K562 (cell line): ENCODE measurements around the gene GPNMB. TPM values are rescaled to one million over a fixed set of nuclear protein-coding genes. Genes with fewer than 3 reads are reported as not detected.

ENCODE experiments used
- BCL6 ChIP-seq: fragments of 250-450 bp; sonication (Bioruptor Pico); IDR thresholded peaks from 2 replicates; pipeline ENCODE4 v1.4.0; 2020
- BDP1 ChIP-seq: IDR thresholded peaks from 3 replicates; pipeline ENCODE4 v1.6.1; 2011; ENCODE audit not compliant: insufficient read length, insufficient read depth
- CHD1 ChIP-seq: fragments of 200-600 bp; sonication (generic); IDR thresholded peaks from one replicate; pipeline ENCODE4 v1.6.1; 2012; ENCODE audit warnings: mild to moderate bottlenecking, moderate library complexity, low read length, inconsistent platforms
- ESRRA ChIP-seq: fragments of 450-650 bp; IDR thresholded peaks from 2 replicates; pipeline ENCODE4 v1.6.1; 2014; ENCODE audit warnings: low read depth, mild to moderate bottlenecking, moderate library complexity, borderline replicate concordance
- FIP1L1 ChIP-seq: fragments of 200-400 bp; formaldehyde crosslinking; IDR thresholded peaks from 2 replicates; pipeline ENCODE4 v1.6.1; 2018; ENCODE audit warnings: mild to moderate bottlenecking, low read depth, low read length; ENCODE audit not compliant: poor library complexity, severe bottlenecking
- GABPA ChIP-seq: fragments of 200-800 bp; sonication (Bioruptor generic); conservative IDR thresholded peaks from 2 replicates; pipeline ENCODE4 v1.6.1; 2016; ENCODE audit warnings: low read depth, missing genetic modification characterization, missing compliant biosample characterization
- HDAC6 ChIP-seq: IDR thresholded peaks from 2 replicates; pipeline ENCODE4 v1.6.1; 2012; ENCODE audit warnings: low read depth, mild to moderate bottlenecking, control low read depth, inconsistent platforms, low read length, moderate library complexity
- KHSRP ChIP-seq: fragments of 450-650 bp; IDR thresholded peaks from 2 replicates; pipeline ENCODE4 v1.6.1; 2017
- MTA1 ChIP-seq: fragments of 450-650 bp; IDR thresholded peaks from 2 replicates; pipeline ENCODE4 v1.6.1; 2017; ENCODE audit warnings: borderline replicate concordance
- NR2F6 ChIP-seq: fragments of 450-650 bp; formaldehyde crosslinking; IDR thresholded peaks from 2 replicates; pipeline ENCODE4 v1.4.0; 2020; ENCODE audit warnings: mild to moderate bottlenecking
- PTRF ChIP-seq: fragments of 450-650 bp; IDR thresholded peaks from 2 replicates; pipeline ENCODE4 v1.6.1; 2016; ENCODE audit warnings: mild to moderate bottlenecking, missing genetic modification characterization, missing compliant biosample characterization
- PURB ChIP-seq: sonication (generic); formaldehyde crosslinking; IDR thresholded peaks from 2 replicates; pipeline ENCODE4 v1.9.0; 2021; ENCODE audit warnings: low read depth, mild to moderate bottlenecking, missing genetic modification reagents
- RHOXF2B ChIP-seq: fragments of 250-450 bp; sonication (Bioruptor Pico); conservative IDR thresholded peaks from 2 replicates; pipeline ENCODE4 v1.5.1; 2021
- SP2 ChIP-seq: IDR thresholded peaks from 2 replicates; pipeline ENCODE4 v1.6.1; 2011; ENCODE audit warnings: mild to moderate bottlenecking, low read depth, low read length, moderate library complexity; ENCODE audit not compliant: poor library complexity, severe bottlenecking; ENCODE audit errors: extremely low read depth
- SRSF9 ChIP-seq: fragments of 200-400 bp; formaldehyde crosslinking; IDR thresholded peaks from 2 replicates; pipeline ENCODE4 v1.6.1; 2017; ENCODE audit warnings: low read depth, low read length, borderline replicate concordance
- STAT5B ChIP-seq: fragments of 250-450 bp; sonication (Bioruptor Pico); IDR thresholded peaks from 2 replicates; pipeline ENCODE4 v1.8.0; 2021; ENCODE audit warnings: mild to moderate bottlenecking, inconsistent platforms
- TAL1 ChIP-seq: fragments of 450-650 bp; IDR thresholded peaks from 2 replicates; pipeline ENCODE4 v1.6.1; 2016; ENCODE audit warnings: mild to moderate bottlenecking
- ZC3H8 ChIP-seq: fragments of 450-650 bp; IDR thresholded peaks from 2 replicates; pipeline ENCODE4 v1.6.1; 2017
- ZNF12 ChIP-seq: sonication (generic); formaldehyde crosslinking; IDR thresholded peaks from 2 replicates; pipeline ENCODE4 v1.4.0; 2020; ENCODE audit warnings: mild to moderate bottlenecking, missing genetic modification reagents
- polyA plus RNA-seq, 8 experiments: library from polyadenylated mRNA; depleted of rRNA in 4 of 8; stranded (reverse) in 5 of 8; unstranded in 3 of 8; fragments of >200 nt; fragmentation: Nextera tagmentation in 2 of 8; fragmentation: Illumina TruSeq in 1 of 8; extraction: Ambion mirVana in 2 of 8; extraction: Trizol in 1 of 8; gene quantifications; 2 replicates each; pipeline versions ENCODE4 v1.2.1 to v1.2.3, GENCODE V29; 2011 to 2014; ENCODE audit warnings: inconsistent platforms in 1 of 8, missing spikeins in 1 of 8
- total RNA-seq, 7 experiments: library from RNA; depleted of rRNA in 6 of 7; stranded (reverse); fragments of >200 nt in 6 of 7; fragmentation: Illumina TruSeq in 2 of 7; extraction: Trizol in 2 of 7; gene quantifications; 2 replicates each; pipeline versions ENCODE4 v1.2.1 to v1.2.3, GENCODE V29; 2011 to 2021; ENCODE audit warnings: low replicate concordance in 1 of 7
- TF ChIP-seq, protein P1 (sequence below): fragments of 450-650 bp; IDR thresholded peaks from 2 replicates; pipeline ENCODE4 v1.6.1; 2016; ENCODE audit warnings: missing biosample characterization, missing genetic modification characterization
- TF ChIP-seq, protein P2 (sequence below): IDR thresholded peaks from 2 replicates; pipeline ENCODE4 v1.6.1; 2016; ENCODE audit warnings: missing genetic modification characterization, missing compliant biosample characterization
- TF ChIP-seq, protein P3 (sequence below): sonication (generic); formaldehyde crosslinking; IDR thresholded peaks from 2 replicates; pipeline ENCODE4 v1.9.0; 2022; ENCODE audit warnings: mild to moderate bottlenecking, missing genetic modification reagents
- TF ChIP-seq, protein P4 (sequence below): fragments of 150-350 bp; conservative IDR thresholded peaks from 2 replicates; pipeline ENCODE4 v1.6.1; 2014; ENCODE audit warnings: low read length

GPNMB gene
- total and polyA plus RNA-seq, 9 of the 15 experiments (the other 6 are each of a cell fraction or from before 2014, with no cell fraction given) = 0.15 to 0.72 (median 0.33) TPM

DNA sequence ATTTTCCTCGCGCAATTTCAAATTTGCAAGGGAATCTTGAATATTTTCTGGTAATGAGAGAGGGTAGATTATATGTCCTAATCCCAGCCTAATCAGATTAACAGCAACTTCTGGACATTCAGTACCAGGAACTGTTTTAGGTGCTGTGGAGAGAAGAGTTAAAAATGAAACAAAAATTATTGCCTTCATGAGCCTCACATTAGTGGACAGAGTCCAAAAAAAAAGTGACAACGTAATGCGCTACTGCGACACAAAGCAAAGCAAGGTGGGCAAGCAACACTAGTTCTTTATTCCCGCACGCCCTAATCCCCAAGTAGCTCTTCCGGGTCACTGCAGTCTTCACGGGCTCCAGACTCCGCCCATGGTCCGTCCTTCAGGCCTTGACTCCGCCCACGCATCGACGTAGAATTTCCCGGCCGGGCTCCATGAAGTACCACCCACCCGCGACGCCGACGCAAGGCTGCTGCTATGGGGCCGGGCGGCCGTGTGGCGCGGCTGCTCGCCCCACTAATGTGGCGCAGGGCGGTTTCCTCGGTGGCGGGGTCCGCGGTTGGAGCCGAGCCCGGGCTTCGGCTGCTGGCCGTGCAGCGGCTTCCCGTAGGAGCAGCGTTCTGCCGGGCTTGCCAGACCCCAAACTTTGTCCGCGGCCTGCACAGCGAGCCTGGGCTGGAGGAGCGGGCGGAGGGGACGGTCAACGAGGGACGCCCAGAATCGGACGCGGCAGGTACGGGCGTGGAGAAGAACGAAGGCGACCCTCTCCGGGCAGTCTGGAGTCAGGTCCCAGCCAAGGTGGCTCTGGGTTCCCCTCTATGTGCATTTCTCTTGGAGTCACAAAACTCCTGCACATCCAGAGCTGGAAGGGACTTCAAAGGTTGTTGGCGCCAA lies 52.6 kb downstream of the GPNMB start, which contains the start of gene MALSU1 (continued):
- TF ChIP-seq HDAC6 (no peak), STAT5B (no peak), CHD1 (peak; percentile 69), SRSF9 (no peak), PTRF (tag) (peak; percentile 59; the same call in 1 of the 2 replicates), ESRRA (peak; percentile 66), GABPA (tag) (peak; percentile 96), BDP1 (no peak), BCL6 (0 out of 2 replicates have a peak, but pooled peaks have one; percentile 5), TAL1 (no peak), PURB (CRISPR knock-in tag) (no peak), SP2 (no peak), ZC3H8 (no peak), MTA1 (peak; percentile 97), FIP1L1 (peak; percentile 59), KHSRP (no peak), ZNF12 (CRISPR knock-in tag) (no peak), RHOXF2B (CRISPR knock-in tag) (no peak), NR2F6 (no peak)
- TF ChIP-seq, protein P1, sequence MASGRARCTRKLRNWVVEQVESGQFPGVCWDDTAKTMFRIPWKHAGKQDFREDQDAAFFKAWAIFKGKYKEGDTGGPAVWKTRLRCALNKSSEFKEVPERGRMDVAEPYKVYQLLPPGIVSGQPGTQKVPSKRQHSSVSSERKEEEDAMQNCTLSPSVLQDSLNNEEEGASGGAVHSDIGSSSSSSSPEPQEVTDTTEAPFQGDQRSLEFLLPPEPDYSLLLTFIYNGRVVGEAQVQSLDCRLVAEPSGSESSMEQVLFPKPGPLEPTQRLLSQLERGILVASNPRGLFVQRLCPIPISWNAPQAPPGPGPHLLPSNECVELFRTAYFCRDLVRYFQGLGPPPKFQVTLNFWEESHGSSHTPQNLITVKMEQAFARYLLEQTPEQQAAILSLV (tag) = 0 out of 2 replicates have a peak, but pooled peaks have one; percentile 23
- TF ChIP-seq, protein P2, sequence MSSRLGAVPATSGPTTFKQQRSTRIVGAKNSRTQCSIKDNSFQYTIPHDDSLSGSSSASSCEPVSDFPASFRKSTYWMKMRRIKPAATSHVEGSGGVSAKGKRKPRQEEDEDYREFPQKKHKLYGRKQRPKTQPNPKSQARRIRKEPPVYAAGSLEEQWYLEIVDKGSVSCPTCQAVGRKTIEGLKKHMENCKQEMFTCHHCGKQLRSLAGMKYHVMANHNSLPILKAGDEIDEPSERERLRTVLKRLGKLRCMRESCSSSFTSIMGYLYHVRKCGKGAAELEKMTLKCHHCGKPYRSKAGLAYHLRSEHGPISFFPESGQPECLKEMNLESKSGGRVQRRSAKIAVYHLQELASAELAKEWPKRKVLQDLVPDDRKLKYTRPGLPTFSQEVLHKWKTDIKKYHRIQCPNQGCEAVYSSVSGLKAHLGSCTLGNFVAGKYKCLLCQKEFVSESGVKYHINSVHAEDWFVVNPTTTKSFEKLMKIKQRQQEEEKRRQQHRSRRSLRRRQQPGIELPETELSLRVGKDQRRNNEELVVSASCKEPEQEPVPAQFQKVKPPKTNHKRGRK (tag) = no peak
- TF ChIP-seq, protein P3, sequence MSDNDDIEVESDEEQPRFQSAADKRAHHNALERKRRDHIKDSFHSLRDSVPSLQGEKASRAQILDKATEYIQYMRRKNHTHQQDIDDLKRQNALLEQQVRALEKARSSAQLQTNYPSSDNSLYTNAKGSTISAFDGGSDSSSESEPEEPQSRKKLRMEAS (CRISPR knock-in tag) = peak; percentile 74
- TF ChIP-seq, protein P4, sequence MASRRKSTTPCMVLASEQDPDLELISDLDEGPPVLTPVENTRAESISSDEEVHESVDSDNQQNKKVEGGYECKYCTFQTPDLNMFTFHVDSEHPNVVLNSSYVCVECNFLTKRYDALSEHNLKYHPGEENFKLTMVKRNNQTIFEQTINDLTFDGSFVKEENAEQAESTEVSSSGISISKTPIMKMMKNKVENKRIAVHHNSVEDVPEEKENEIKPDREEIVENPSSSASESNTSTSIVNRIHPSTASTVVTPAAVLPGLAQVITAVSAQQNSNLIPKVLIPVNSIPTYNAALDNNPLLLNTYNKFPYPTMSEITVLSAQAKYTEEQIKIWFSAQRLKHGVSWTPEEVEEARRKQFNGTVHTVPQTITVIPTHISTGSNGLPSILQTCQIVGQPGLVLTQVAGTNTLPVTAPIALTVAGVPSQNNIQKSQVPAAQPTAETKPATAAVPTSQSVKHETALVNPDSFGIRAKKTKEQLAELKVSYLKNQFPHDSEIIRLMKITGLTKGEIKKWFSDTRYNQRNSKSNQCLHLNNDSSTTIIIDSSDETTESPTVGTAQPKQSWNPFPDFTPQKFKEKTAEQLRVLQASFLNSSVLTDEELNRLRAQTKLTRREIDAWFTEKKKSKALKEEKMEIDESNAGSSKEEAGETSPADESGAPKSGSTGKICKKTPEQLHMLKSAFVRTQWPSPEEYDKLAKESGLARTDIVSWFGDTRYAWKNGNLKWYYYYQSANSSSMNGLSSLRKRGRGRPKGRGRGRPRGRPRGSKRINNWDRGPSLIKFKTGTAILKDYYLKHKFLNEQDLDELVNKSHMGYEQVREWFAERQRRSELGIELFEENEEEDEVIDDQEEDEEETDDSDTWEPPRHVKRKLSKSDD = no peak
